Endothelial cell of umbilical vein (primary cell): ENCODE results near the gene SPACDR.

Experiments
- EZH2 ChIP-seq: IDR thresholded peaks from 2 replicates; pipeline ENCODE4 v1.6.1; 2012; ENCODE audit warnings: borderline replicate concordance, low read depth, mild to moderate bottlenecking, moderate library complexity, low read length, inconsistent platforms; ENCODE audit not compliant: severe bottlenecking
- JUN ChIP-seq: IDR thresholded peaks from 2 replicates; pipeline ENCODE4 v1.6.1; 2011; ENCODE audit warnings: borderline replicate concordance, low read depth; ENCODE audit not compliant: insufficient read length, insufficient read depth
- MAX ChIP-seq: IDR thresholded peaks from 2 replicates; pipeline ENCODE4 v1.6.1; 2011; ENCODE audit not compliant: insufficient read depth, insufficient read length
- MYC ChIP-seq: IDR thresholded peaks from one replicate; pipeline ENCODE4 v1.6.1; 2011; ENCODE audit warnings: mild to moderate bottlenecking, low read depth, low read length
- POLR2A ChIP-seq: IDR thresholded peaks from 2 replicates; pipeline ENCODE4 v1.6.1; 2012; ENCODE audit warnings: low read depth, mild to moderate bottlenecking, control low read depth, low read length
- POLR2AphosphoS5 ChIP-seq: IDR thresholded peaks from 2 replicates; pipeline ENCODE4 v1.6.1; 2012; ENCODE audit warnings: low read depth, mild to moderate bottlenecking, control low read depth, low read length, moderate library complexity; ENCODE audit not compliant: insufficient read depth
- TF ChIP-seq, protein P1 (sequence below), 2 donors: IDR thresholded peaks; 1 replicate in 1 of 2; 2 replicates in 1 of 2; pipeline ENCODE4 v1.5.1; 2011; ENCODE audit warnings: low read length in 2 of 2, mild to moderate bottlenecking in 2 of 2, moderate library complexity in 2 of 2, control low read depth in 1 of 2, inconsistent platforms in 1 of 2, low read depth in 1 of 2; ENCODE audit not compliant: insufficient read depth in 1 of 2; ENCODE audit errors: extremely low read depth in 1 of 2

DNA sequence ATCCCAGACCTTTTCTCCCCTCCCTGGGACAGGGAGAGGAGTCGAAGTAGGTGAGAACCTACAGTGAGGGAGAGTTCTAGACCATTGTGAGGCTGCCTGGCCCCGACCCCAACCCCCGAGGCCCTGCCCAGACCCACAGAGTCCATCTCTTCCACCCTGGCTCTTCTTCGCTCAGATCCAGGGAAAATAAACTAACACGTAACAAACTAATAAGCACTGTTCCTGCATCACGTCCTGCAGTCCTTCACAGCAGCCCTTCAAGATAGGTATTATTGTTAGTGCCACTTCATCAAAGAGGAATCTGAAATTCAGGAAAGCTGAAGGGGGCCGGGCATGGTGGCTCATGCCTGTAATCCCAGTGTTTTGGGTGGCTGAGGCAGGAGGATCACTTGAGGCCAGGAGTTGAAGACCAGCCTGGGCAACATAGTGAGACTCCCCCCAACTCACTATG lies at the start of gene SPACDR:
- TF ChIP-seq MAX, result no peak
- no peak for TF ChIP-seq MYC
- TF ChIP-seq, protein P1, sequence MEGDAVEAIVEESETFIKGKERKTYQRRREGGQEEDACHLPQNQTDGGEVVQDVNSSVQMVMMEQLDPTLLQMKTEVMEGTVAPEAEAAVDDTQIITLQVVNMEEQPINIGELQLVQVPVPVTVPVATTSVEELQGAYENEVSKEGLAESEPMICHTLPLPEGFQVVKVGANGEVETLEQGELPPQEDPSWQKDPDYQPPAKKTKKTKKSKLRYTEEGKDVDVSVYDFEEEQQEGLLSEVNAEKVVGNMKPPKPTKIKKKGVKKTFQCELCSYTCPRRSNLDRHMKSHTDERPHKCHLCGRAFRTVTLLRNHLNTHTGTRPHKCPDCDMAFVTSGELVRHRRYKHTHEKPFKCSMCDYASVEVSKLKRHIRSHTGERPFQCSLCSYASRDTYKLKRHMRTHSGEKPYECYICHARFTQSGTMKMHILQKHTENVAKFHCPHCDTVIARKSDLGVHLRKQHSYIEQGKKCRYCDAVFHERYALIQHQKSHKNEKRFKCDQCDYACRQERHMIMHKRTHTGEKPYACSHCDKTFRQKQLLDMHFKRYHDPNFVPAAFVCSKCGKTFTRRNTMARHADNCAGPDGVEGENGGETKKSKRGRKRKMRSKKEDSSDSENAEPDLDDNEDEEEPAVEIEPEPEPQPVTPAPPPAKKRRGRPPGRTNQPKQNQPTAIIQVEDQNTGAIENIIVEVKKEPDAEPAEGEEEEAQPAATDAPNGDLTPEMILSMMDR (IDR thresholded peaks at IDR 0.05; ENCODE audit: extremely low read depth in 1 of 2, insufficient read depth in 1 of 2, low read depth in 1 of 2, low read length in 2 of 2), result no peak
- no peak for TF ChIP-seq POLR2A
- no peak for TF ChIP-seq EZH2
- TF ChIP-seq POLR2AphosphoS5, result no peak
- TF ChIP-seq JUN, result no peak
